Astrocyte (in vitro differentiated cells and primary cell): ENCODE results near the gene B4GALT1. TPM values are rescaled to one million over a fixed set of nuclear protein-coding genes. Genes with fewer than 3 reads are reported as not detected.
A peak's percentile ranks its signal among the peaks of the same experiment; 100 is the strongest.

Experiments
- DNase-seq: peaks from one replicate; pipeline ENCODE4 v3.0.0-alpha.2; 2010; ENCODE audit warnings: low read depth
- FAIRE-seq: peaks from 2 replicates; lab custom pipeline; 2011; peaks lifted over from hg19 to GRCh38; lab: Jason Lieb, UNC
- H2AFZ ChIP-seq: 2 replicates; pipeline ENCODE4 v1.6.0; 2012; ENCODE audit warnings: low read depth, low read length, inconsistent platforms
- H3K27ac ChIP-seq: 2 replicates; pipeline ENCODE4 v1.5.1; 2011; ENCODE audit warnings: low read depth, low read length, inconsistent platforms
- H3K27me3 ChIP-seq: 2 replicates; pipeline ENCODE4 v1.6.0; 2011; ENCODE audit warnings: low read length, inconsistent platforms; ENCODE audit not compliant: insufficient read depth
- H3K36me3 ChIP-seq: 2 replicates; pipeline ENCODE4 v1.5.1; 2011; ENCODE audit warnings: low read length, inconsistent platforms; ENCODE audit not compliant: insufficient read depth
- H3K4me1 ChIP-seq: 2 replicates; pipeline ENCODE4 v1.5.1; 2011; ENCODE audit warnings: low read length, inconsistent platforms; ENCODE audit not compliant: insufficient read depth
- H3K4me2 ChIP-seq: 2 replicates; pipeline ENCODE4 v1.6.0; 2012; ENCODE audit warnings: low read length, inconsistent platforms
- H3K4me3 ChIP-seq: 2 replicates; pipeline ENCODE4 v1.5.1; 2011; ENCODE audit warnings: low read depth, mild to moderate bottlenecking, low read length, inconsistent platforms; ENCODE audit not compliant: insufficient read depth
- H3K79me2 ChIP-seq: 2 replicates; pipeline ENCODE4 v1.6.0; 2012; ENCODE audit warnings: mild to moderate bottlenecking, low read length, inconsistent platforms; ENCODE audit not compliant: insufficient read depth
- H3K9ac ChIP-seq: 2 replicates; pipeline ENCODE4 v1.6.0; 2012; ENCODE audit warnings: mild to moderate bottlenecking, low read length, inconsistent platforms
- H3K9me3 ChIP-seq: 2 replicates; pipeline ENCODE4 v1.5.1; 2012; ENCODE audit warnings: low read depth, mild to moderate bottlenecking, low read length, inconsistent platforms; ENCODE audit not compliant: insufficient read depth
- H4K20me1 ChIP-seq: 2 replicates; pipeline ENCODE4 v1.6.0; 2012; ENCODE audit warnings: low read length, inconsistent platforms; ENCODE audit not compliant: insufficient read depth
- H3K27ac Mint-ChIP-seq: one replicate; pipeline ENCODE4 v1.8.0; 2021; ENCODE audit warnings: mild to moderate bottlenecking, mixed read lengths; ENCODE audit not compliant: unreplicated experiment
- H3K27me3 Mint-ChIP-seq: one replicate; pipeline ENCODE4 v1.8.0; 2021; ENCODE audit warnings: low read depth, mixed read lengths; ENCODE audit not compliant: unreplicated experiment
- H3K36me3 Mint-ChIP-seq: one replicate; pipeline ENCODE4 v1.8.0; 2021; ENCODE audit warnings: low read depth, mixed read lengths; ENCODE audit not compliant: unreplicated experiment
- H3K4me1 Mint-ChIP-seq: one replicate; pipeline ENCODE4 v1.8.0; 2021; ENCODE audit warnings: low read depth, mixed read lengths; ENCODE audit not compliant: unreplicated experiment
- H3K4me3 Mint-ChIP-seq: one replicate; pipeline ENCODE4 v1.8.0; 2021; ENCODE audit warnings: mild to moderate bottlenecking, moderate library complexity, mixed read lengths; ENCODE audit not compliant: unreplicated experiment
- H3K9me3 Mint-ChIP-seq: one replicate; pipeline ENCODE4 v1.8.0; 2021; ENCODE audit warnings: mild to moderate bottlenecking, mixed read lengths; ENCODE audit not compliant: unreplicated experiment
- EZH2 ChIP-seq: IDR thresholded peaks from 2 replicates; pipeline ENCODE4 v1.6.1; 2012; ENCODE audit warnings: mild to moderate bottlenecking, low read length, inconsistent platforms; ENCODE audit not compliant: insufficient read depth
- total RNA-seq: library from RNA; stranded (reverse); gene quantifications from 2 replicates; pipeline ENCODE4 v1.2.1, GENCODE V29; 2021
- TF ChIP-seq, protein P1 (sequence below): IDR thresholded peaks from 2 replicates; pipeline ENCODE4 v1.5.1; 2011; ENCODE audit warnings: low read depth, mild to moderate bottlenecking, inconsistent platforms, low read length, moderate library complexity; ENCODE audit not compliant: insufficient read depth

Gene B4GALT1
- total RNA-seq, 1 donor from 2014 or later, result 93.1 TPM

DNA sequence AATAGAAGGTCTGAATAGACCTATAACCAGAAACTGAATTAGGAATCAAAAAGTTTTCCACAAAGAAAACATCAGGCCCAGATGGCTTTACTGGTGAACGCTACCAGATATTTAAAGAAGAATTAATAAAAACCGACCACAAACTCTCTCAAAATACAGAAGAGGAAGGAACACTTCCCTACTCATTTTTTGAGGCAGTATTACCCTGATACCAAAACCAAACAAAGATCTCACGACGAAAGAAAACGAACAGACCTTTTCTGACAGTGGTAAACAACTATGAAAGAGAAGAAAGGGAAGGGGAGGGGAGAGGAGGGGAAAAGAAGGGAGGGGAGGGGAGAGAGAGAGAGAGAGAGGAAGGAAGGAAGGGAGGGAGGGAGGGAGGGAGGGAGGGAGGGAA is 13.5 kb downstream of the B4GALT1 start:
- Histone ChIP-seq H3K4me3 (no peak overlapping the region), H3K4me1 (peaks cover 29% of the 10 kb centered on the region), H3K27ac (no peak overlapping the region), H3K36me3 (no peaks in the 10 kb centered on the region), H3K9ac (no peak overlapping the region), H3K27me3 (no peaks in the 10 kb centered on the region), H2AFZ (no peak overlapping the region), H3K9me3 (no peaks in the 10 kb centered on the region), H3K79me2 (peaks cover 89% of the 10 kb centered on the region), H4K20me1 (peaks cover 57% of the 10 kb centered on the region), H3K4me2 (no peak overlapping the region)
- Mint-ChIP-seq H3K4me3 (no peak overlapping the region), H3K4me1 (peaks cover 65% of the 10 kb centered on the region), H3K36me3 (no peaks in the 10 kb centered on the region), H3K27me3 (no peaks in the 10 kb centered on the region), H3K9me3 (peaks cover 2% of the 10 kb centered on the region), H3K27ac (no peak overlapping the region)
- DNase-seq, result no peak
- TF ChIP-seq EZH2, result no peak
- peak; percentile 5 for FAIRE-seq

DNA sequence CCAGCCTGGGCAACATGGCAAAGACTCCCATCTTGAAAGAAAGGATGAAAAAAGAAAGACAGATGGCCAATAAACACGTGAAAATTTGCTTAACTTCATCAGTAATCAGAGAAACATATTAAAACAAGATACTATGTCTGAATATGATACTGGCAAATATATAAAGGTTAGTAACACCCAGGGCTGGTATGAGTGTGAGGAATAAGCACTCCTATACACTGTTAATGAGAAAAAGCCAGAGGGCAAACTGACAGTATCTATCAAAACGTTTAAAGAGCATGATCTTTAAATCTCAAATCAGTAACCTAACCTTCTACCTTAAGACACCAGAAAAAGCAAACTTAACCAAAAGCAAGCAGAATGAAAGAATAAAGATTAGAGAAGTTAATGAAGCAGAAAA is 14.1 kb downstream of the B4GALT1 start:
- no peaks in the 10 kb centered on the region for H3K27me3 ChIP-seq
- no peak overlapping the region for H3K4me2 ChIP-seq
- no peak overlapping the region for H3K4me3 ChIP-seq
- Mint-ChIP-seq H3K4me1 (peaks cover 64% of the 10 kb centered on the region), H3K27ac (no peak overlapping the region), H3K27me3 (no peaks in the 10 kb centered on the region), H3K4me3 (no peak overlapping the region), H3K36me3 (no peaks in the 10 kb centered on the region), H3K9me3 (peaks cover 2% of the 10 kb centered on the region)
- no peak overlapping the region for H3K9ac ChIP-seq
- H3K27ac ChIP-seq, result no peak overlapping the region
- peaks cover 89% of the 10 kb centered on the region for H3K79me2 ChIP-seq
- H3K4me1 ChIP-seq, result peaks cover 27% of the 10 kb centered on the region
- H4K20me1 ChIP-seq, result peaks cover 64% of the 10 kb centered on the region
- no peaks in the 10 kb centered on the region for H3K36me3 ChIP-seq
- peak; percentile 5 for FAIRE-seq
- no peak for DNase-seq
- TF ChIP-seq, protein P1, sequence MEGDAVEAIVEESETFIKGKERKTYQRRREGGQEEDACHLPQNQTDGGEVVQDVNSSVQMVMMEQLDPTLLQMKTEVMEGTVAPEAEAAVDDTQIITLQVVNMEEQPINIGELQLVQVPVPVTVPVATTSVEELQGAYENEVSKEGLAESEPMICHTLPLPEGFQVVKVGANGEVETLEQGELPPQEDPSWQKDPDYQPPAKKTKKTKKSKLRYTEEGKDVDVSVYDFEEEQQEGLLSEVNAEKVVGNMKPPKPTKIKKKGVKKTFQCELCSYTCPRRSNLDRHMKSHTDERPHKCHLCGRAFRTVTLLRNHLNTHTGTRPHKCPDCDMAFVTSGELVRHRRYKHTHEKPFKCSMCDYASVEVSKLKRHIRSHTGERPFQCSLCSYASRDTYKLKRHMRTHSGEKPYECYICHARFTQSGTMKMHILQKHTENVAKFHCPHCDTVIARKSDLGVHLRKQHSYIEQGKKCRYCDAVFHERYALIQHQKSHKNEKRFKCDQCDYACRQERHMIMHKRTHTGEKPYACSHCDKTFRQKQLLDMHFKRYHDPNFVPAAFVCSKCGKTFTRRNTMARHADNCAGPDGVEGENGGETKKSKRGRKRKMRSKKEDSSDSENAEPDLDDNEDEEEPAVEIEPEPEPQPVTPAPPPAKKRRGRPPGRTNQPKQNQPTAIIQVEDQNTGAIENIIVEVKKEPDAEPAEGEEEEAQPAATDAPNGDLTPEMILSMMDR, result no peak
- no peak for TF ChIP-seq EZH2
- no peak overlapping the region for H2AFZ ChIP-seq
- H3K9me3 ChIP-seq, result no peaks in the 10 kb centered on the region

DNA sequence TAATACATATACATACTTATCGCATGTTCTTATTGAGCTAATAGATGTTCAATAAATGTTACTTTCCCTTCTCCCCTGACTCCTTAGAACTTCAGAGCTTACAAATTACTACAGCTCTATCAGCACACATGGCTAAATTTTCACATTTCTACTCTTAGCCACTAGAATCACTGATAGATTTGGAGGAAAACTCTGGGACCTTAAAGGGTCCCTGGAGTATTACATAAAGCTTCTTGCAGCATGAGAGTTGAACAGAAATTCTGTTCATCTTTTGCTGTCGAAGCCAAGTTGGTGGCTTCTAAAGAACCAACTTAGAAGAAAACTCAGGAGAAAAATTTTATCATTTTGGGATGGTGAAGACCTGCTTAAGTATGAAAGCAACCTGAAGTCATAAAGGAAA is 15.5 kb downstream of the B4GALT1 start:
- H3K27me3 ChIP-seq, result no peaks in the 10 kb centered on the region
- Mint-ChIP-seq H3K27me3 (no peaks in the 10 kb centered on the region), H3K36me3 (no peaks in the 10 kb centered on the region), H3K9me3 (peaks cover 2% of the 10 kb centered on the region), H3K27ac (peak overlapping the region; percentile 73), H3K4me3 (no peak overlapping the region), H3K4me1 (peaks cover 57% of the 10 kb centered on the region)
- DNase-seq (no peak), FAIRE-seq (no peak)
- H3K9ac ChIP-seq, result peak overlapping the region; percentile 31
- peaks cover 89% of the 10 kb centered on the region for H3K79me2 ChIP-seq
- no peak overlapping the region for H3K4me3 ChIP-seq
- peak overlapping the region; percentile 66 for H3K4me2 ChIP-seq
- TF ChIP-seq EZH2, result no peak
- TF ChIP-seq, protein P1, result no peak
- peak overlapping the region; percentile 48 for H3K27ac ChIP-seq
- H4K20me1 ChIP-seq, result peaks cover 72% of the 10 kb centered on the region
- peaks cover 25% of the 10 kb centered on the region for H3K4me1 ChIP-seq
- no peak overlapping the region for H2AFZ ChIP-seq
- H3K36me3 ChIP-seq, result no peaks in the 10 kb centered on the region
- no peaks in the 10 kb centered on the region for H3K9me3 ChIP-seq
